Tibial nerve (tissue), 3 donors: ENCODE results near the gene RNF227.

ENCODE experiments used
- CTCF ChIP-seq, 5 experiments: fragments of 200-600 bp in 3 of 5; fragments of 450-650 bp in 2 of 5; sonication (generic) in 3 of 5; IDR thresholded peaks; one replicate each; pipeline ENCODE4 v1.5.1; 2016 to 2019; ENCODE audit warnings: antibody characterized with exemption in 5 of 5, mild to moderate bottlenecking in 3 of 5, moderate library complexity in 2 of 5
- POLR2A ChIP-seq, 2 donors: fragments of 450-650 bp; IDR thresholded peaks; one replicate each; pipeline ENCODE4 v1.6.1; 2017; ENCODE audit warnings: antibody characterized with exemption in 2 of 2, mild to moderate bottlenecking in 2 of 2, moderate library complexity in 2 of 2

DNA sequence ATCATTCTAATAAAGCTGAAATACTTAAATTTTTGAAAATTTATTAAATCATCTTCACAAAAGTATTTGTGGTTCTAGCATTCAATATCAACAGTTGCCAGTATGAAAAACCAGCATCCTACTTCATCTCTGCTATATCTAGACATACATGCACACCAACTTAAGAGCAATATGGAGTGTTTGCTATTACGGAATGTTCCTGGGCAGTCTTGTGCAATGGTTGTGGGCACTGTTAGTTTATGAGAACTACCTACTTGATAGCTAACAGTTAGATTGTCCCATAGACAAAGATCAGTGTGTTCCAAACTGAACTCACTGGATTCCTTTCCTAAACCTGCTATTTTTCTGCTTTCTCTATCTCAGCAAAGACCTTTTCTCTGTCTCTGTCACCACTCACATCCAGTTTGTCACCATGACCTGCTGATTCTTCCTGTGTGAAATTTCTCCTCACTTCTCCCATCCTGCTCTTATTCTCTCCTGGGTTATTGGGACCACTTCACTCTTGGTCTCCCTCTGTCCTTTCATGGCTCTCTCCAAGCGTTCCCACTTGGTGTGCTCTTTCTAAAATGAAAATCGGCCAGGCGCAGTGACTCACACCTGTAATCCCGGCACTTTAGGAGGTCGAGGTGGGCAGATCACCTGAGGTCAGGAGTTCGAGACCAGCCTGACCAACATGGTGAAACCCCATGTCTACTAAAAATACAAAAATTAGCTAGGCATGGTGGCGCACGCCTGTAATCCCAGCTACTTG lies 43.6 kb upstream of the RNF227 start:
- no peak for TF ChIP-seq CTCF (IDR thresholded peaks at IDR 0.05)
- TF ChIP-seq POLR2A (IDR thresholded peaks at IDR 0.05), result no peak
